ENCODE measurements around the gene MRTFB.
A peak's percentile ranks its signal among the peaks of the same experiment; 100 is the strongest.
"Not testable (repeated sequence)": the region's sequence is repeated elsewhere in the genome, so short reads cannot be mapped to it uniquely, and the experiment has no call there.

Gene MRTFB

GRCh38 chr16:14043793-14044192, 27.3 kb upstream of the MRTFB start:
- H2BK12ac ChIP-seq (ENCODE audit: low read length in 2 of 2): no peak overlapping the region
- no peak overlapping the region for H3K14ac ChIP-seq (ENCODE audit: low read length in 2 of 2)
- H3K4me2 ChIP-seq (ENCODE audit: low read length, poor library complexity, severe bottlenecking): no peak overlapping the region
- no peak overlapping the region for H2BK120ac ChIP-seq (ENCODE audit: low read depth, low read length)
- H3K79me1 ChIP-seq (replicated peaks; ENCODE audit: low read length, poor library complexity, severe bottlenecking): no peaks in the 10 kb centered on the region
- no peak overlapping the region for H3K23ac ChIP-seq (ENCODE audit: low read length in 2 of 2)
- peaks cover 4 to 7% of the 10 kb centered on the region in 2 experiments for H3K27me3 ChIP-seq (ENCODE audit: control insufficient read depth in 1 of 2, insufficient read depth in 1 of 2, low read length in 2 of 2)
- no peak overlapping the region for H4K8ac ChIP-seq (ENCODE audit: low read length)
- H3K27ac ChIP-seq (ENCODE audit: low read length, poor library complexity, severe bottlenecking): no peak overlapping the region
- no peak overlapping the region for H2BK5ac ChIP-seq (ENCODE audit: low read depth, low read length, poor library complexity, severe bottlenecking)
- H2AK5ac ChIP-seq (ENCODE audit: low read length, severe bottlenecking): no peak overlapping the region
- peaks cover 4% of the 10 kb centered on the region for H3K9me3 ChIP-seq (ENCODE audit: control insufficient read depth, low read length)
- no peaks in the 10 kb centered on the region for H3K36me3 ChIP-seq (ENCODE audit: control insufficient read depth in 1 of 2, insufficient read depth in 2 of 2, low read depth in 1 of 2, low read length in 2 of 2)
- no peaks in the 10 kb centered on the region for H3K4me1 ChIP-seq (ENCODE audit: control insufficient read depth, insufficient read depth, low read depth, low read length)
- H2BK15ac ChIP-seq (ENCODE audit: low read depth, poor library complexity, severe bottlenecking): no peak overlapping the region
- H3K4ac ChIP-seq (ENCODE audit: low read depth in 1 of 2, low read length in 2 of 2): no peak overlapping the region
- no peak overlapping the region for H2AFZ ChIP-seq (ENCODE audit: low read depth, low read length)
- 81% methylated on average over 3 of the region's 6 CpGs for WGBS
- DNase-seq: no peak
- no peak overlapping the region for H4K91ac ChIP-seq (ENCODE audit: low read length)
- H3K9ac ChIP-seq (ENCODE audit: low read length): no peak overlapping the region
- no peak overlapping the region for H3K18ac ChIP-seq (ENCODE audit: low read depth in 1 of 2, low read length in 2 of 2)
- H3K4me3 ChIP-seq (ENCODE audit: insufficient read depth in 1 of 2, low read depth in 1 of 2, low read length in 2 of 2): no peak overlapping the region

- H3K27ac ChIP-seq (ENCODE audit: low read length, poor library complexity, severe bottlenecking): not testable (repeated sequence)
Measured at GRCh38 chr16:14047121-14047859, 23.8 kb upstream of the MRTFB start.

GRCh38 chr16:14050291-14051027, 20.7 kb upstream of the MRTFB start:
- no peak overlapping the region for H3K18ac ChIP-seq (ENCODE audit: low read depth in 1 of 2, low read length in 2 of 2)
- H3K27ac ChIP-seq (ENCODE audit: low read length, poor library complexity, severe bottlenecking): peak overlapping the region; percentile 16
- no peaks in the 10 kb centered on the region for H3K79me1 ChIP-seq (replicated peaks; ENCODE audit: low read length, poor library complexity, severe bottlenecking)
- H3K9ac ChIP-seq (ENCODE audit: low read length): no peak overlapping the region
- DNase-seq: no peak
- no peak overlapping the region for H2BK15ac ChIP-seq (ENCODE audit: low read depth, poor library complexity, severe bottlenecking)
- H2BK5ac ChIP-seq (ENCODE audit: low read depth, low read length, poor library complexity, severe bottlenecking): no peak overlapping the region
- WGBS: 36% methylated on average over 10 of the region's 10 CpGs
- no peak overlapping the region for H2AK5ac ChIP-seq (ENCODE audit: low read length, severe bottlenecking)
- peaks cover 5% of the 10 kb centered on the region for H3K4me1 ChIP-seq (ENCODE audit: control insufficient read depth, insufficient read depth, low read depth, low read length)
- no peak overlapping the region for H2AFZ ChIP-seq (ENCODE audit: low read depth, low read length)
- H2BK12ac ChIP-seq (ENCODE audit: low read length in 2 of 2): no peak overlapping the region
- no peaks in the 10 kb centered on the region for H3K9me3 ChIP-seq (ENCODE audit: control insufficient read depth, low read length)
- H3K4ac ChIP-seq (ENCODE audit: low read depth in 1 of 2, low read length in 2 of 2): no peak overlapping the region
- no peaks in the 10 kb centered on the region for H3K36me3 ChIP-seq (ENCODE audit: control insufficient read depth in 1 of 2, insufficient read depth in 2 of 2, low read depth in 1 of 2, low read length in 2 of 2)
- H3K4me3 ChIP-seq (ENCODE audit: insufficient read depth in 1 of 2, low read depth in 1 of 2, low read length in 2 of 2): no peak overlapping the region
- H3K14ac ChIP-seq (ENCODE audit: low read length in 2 of 2): no peak overlapping the region
- H3K23ac ChIP-seq (ENCODE audit: low read length in 2 of 2): no peak overlapping the region
- H2BK120ac ChIP-seq (ENCODE audit: low read depth, low read length): no peak overlapping the region
- H3K4me2 ChIP-seq (ENCODE audit: low read length, poor library complexity, severe bottlenecking): peak overlapping the region; percentile 56
- H4K91ac ChIP-seq (ENCODE audit: low read length): no peak overlapping the region
- no peak overlapping the region for H4K8ac ChIP-seq (ENCODE audit: low read length)
- H3K27me3 ChIP-seq (ENCODE audit: control insufficient read depth in 1 of 2, insufficient read depth in 1 of 2, low read length in 2 of 2): peaks cover 0 to under 1% of the 10 kb centered on the region in 2 experiments

More at GRCh38 chr16:14047121-14047859, 23.8 kb upstream of the MRTFB start:
- not testable (repeated sequence) for H3K27me3 ChIP-seq (ENCODE audit: control insufficient read depth in 1 of 2, insufficient read depth in 1 of 2, low read length in 2 of 2); H3K9ac ChIP-seq (ENCODE audit: low read length); DNase-seq; H2BK12ac ChIP-seq (ENCODE audit: low read length in 2 of 2); H3K4me2 ChIP-seq (ENCODE audit: low read length, poor library complexity, severe bottlenecking); H3K79me1 ChIP-seq (replicated peaks; ENCODE audit: low read length, poor library complexity, severe bottlenecking); H4K8ac ChIP-seq (ENCODE audit: low read length); H3K4me3 ChIP-seq (ENCODE audit: insufficient read depth in 1 of 2, low read depth in 1 of 2, low read length in 2 of 2); H3K23ac ChIP-seq (ENCODE audit: low read length in 2 of 2); H2AFZ ChIP-seq (ENCODE audit: low read depth, low read length); H3K14ac ChIP-seq (ENCODE audit: low read length in 2 of 2); H3K18ac ChIP-seq (ENCODE audit: low read depth in 1 of 2, low read length in 2 of 2); H3K9me3 ChIP-seq (ENCODE audit: control insufficient read depth, low read length); H2BK120ac ChIP-seq (ENCODE audit: low read depth, low read length); H4K91ac ChIP-seq (ENCODE audit: low read length); H3K4me1 ChIP-seq (ENCODE audit: control insufficient read depth, insufficient read depth, low read depth, low read length); H2AK5ac ChIP-seq (ENCODE audit: low read length, severe bottlenecking); H2BK5ac ChIP-seq (ENCODE audit: low read depth, low read length, poor library complexity, severe bottlenecking); H2BK15ac ChIP-seq (ENCODE audit: low read depth, poor library complexity, severe bottlenecking); H3K4ac ChIP-seq (ENCODE audit: low read depth in 1 of 2, low read length in 2 of 2); H3K36me3 ChIP-seq (ENCODE audit: control insufficient read depth in 1 of 2, insufficient read depth in 2 of 2, low read depth in 1 of 2, low read length in 2 of 2)
- WGBS: 72% methylated on average over 6 of the region's 6 CpGs

GRCh38 chr16:14051103-14051729, 19.9 kb upstream of the MRTFB start:
- H3K9me3 ChIP-seq (ENCODE audit: control insufficient read depth, low read length): peaks cover 7% of the 10 kb centered on the region
- H3K36me3 ChIP-seq (ENCODE audit: control insufficient read depth in 1 of 2, insufficient read depth in 2 of 2, low read depth in 1 of 2, low read length in 2 of 2): no peaks in the 10 kb centered on the region
- H2BK15ac ChIP-seq (ENCODE audit: low read depth, poor library complexity, severe bottlenecking): no peak overlapping the region
- no peak overlapping the region for H3K23ac ChIP-seq (ENCODE audit: low read length in 2 of 2)
- no peak overlapping the region for H2AFZ ChIP-seq (ENCODE audit: low read depth, low read length)
- H2BK12ac ChIP-seq (ENCODE audit: low read length in 2 of 2): no peak overlapping the region
- H3K18ac ChIP-seq (ENCODE audit: low read depth in 1 of 2, low read length in 2 of 2): no peak overlapping the region
- H3K79me1 ChIP-seq (replicated peaks; ENCODE audit: low read length, poor library complexity, severe bottlenecking): no peaks in the 10 kb centered on the region
- no peak overlapping the region for H4K8ac ChIP-seq (ENCODE audit: low read length)
- DNase-seq: no peak
- H3K27me3 ChIP-seq (ENCODE audit: control insufficient read depth in 1 of 2, insufficient read depth in 1 of 2, low read length in 2 of 2): no peaks in the 10 kb centered on the region
- H3K9ac ChIP-seq (ENCODE audit: low read length): no peak overlapping the region
- WGBS: 93% methylated on average over 5 of the region's 5 CpGs
- H3K14ac ChIP-seq (ENCODE audit: low read length in 2 of 2): no peak overlapping the region
- peak overlapping the region; percentile 56 for H3K4me2 ChIP-seq (ENCODE audit: low read length, poor library complexity, severe bottlenecking)
- H3K4me3 ChIP-seq (ENCODE audit: insufficient read depth in 1 of 2, low read depth in 1 of 2, low read length in 2 of 2): no peak overlapping the region
- H2BK120ac ChIP-seq (ENCODE audit: low read depth, low read length): no peak overlapping the region
- H2BK5ac ChIP-seq (ENCODE audit: low read depth, low read length, poor library complexity, severe bottlenecking): no peak overlapping the region
- no peak overlapping the region for H3K27ac ChIP-seq (ENCODE audit: low read length, poor library complexity, severe bottlenecking)
- no peak overlapping the region for H4K91ac ChIP-seq (ENCODE audit: low read length)
- H2AK5ac ChIP-seq (ENCODE audit: low read length, severe bottlenecking): no peak overlapping the region
- H3K4me1 ChIP-seq (ENCODE audit: control insufficient read depth, insufficient read depth, low read depth, low read length): peaks cover 5% of the 10 kb centered on the region
- no peak overlapping the region for H3K4ac ChIP-seq (ENCODE audit: low read depth in 1 of 2, low read length in 2 of 2)

Measured in mesenchymal stem cell (in vitro differentiated cells and primary cell).